DND-41 (cell line): Measurements from ENCODE around the gene ZNF281.

ENCODE experiments used
- ATAC-seq: fragments of 200-7000 bp; cut with Tn5 transposase; 3 replicates; pipeline ENCODE4 v1.9.1; 2021; ENCODE audit warnings: low read depth; ENCODE audit not compliant: insufficient read depth
- DNase-seq: peaks from one replicate; pipeline ENCODE4 v3.0.0-alpha.2; 2020
- H2AFZ ChIP-seq: 2 replicates; pipeline ENCODE4 v1.6.0; 2012; ENCODE audit warnings: low read depth, low read length
- H3K27ac ChIP-seq: 2 replicates; pipeline ENCODE4 v1.5.1; 2012; ENCODE audit warnings: low read length, inconsistent platforms
- H3K27me3 ChIP-seq: fragments of 200-600 bp; sonication (generic); 2 replicates; pipeline ENCODE4 v1.6.0; 2012; ENCODE audit warnings: low read length, mild to moderate bottlenecking, inconsistent platforms; ENCODE audit not compliant: insufficient read depth, poor library complexity
- H3K36me3 ChIP-seq: 2 replicates; pipeline ENCODE4 v1.5.1; 2012; ENCODE audit warnings: low read length, inconsistent platforms; ENCODE audit not compliant: insufficient read depth
- H3K4me1 ChIP-seq: 2 replicates; pipeline ENCODE4 v1.5.1; 2012; ENCODE audit warnings: mild to moderate bottlenecking, low read length; ENCODE audit not compliant: insufficient read depth
- H3K4me2 ChIP-seq: 2 replicates; pipeline ENCODE4 v1.6.0; 2012; ENCODE audit warnings: mild to moderate bottlenecking, moderate library complexity, low read length, inconsistent platforms; ENCODE audit not compliant: insufficient read depth
- H3K4me3 ChIP-seq, 2 experiments: fragments of 200-600 bp in 1 of 2; shearing (Covaris generic) in 1 of 2; 2 replicates each; pipeline ENCODE4 v1.5.1; 2012 to 2016; ENCODE audit warnings: inconsistent platforms in 2 of 2, low read length in 2 of 2, mild to moderate bottlenecking in 2 of 2, low read depth in 1 of 2, moderate library complexity in 1 of 2
- H3K79me2 ChIP-seq: 2 replicates; pipeline ENCODE4 v1.6.0; 2012; ENCODE audit warnings: low read length, inconsistent platforms; ENCODE audit not compliant: insufficient read depth
- H3K9ac ChIP-seq: 2 replicates; pipeline ENCODE4 v1.6.0; 2012; ENCODE audit warnings: low read depth, mild to moderate bottlenecking, inconsistent platforms, low read length, moderate library complexity
- H3K9me3 ChIP-seq: 2 replicates; pipeline ENCODE4 v1.5.1; 2012; ENCODE audit warnings: low read length, moderate library complexity, mild to moderate bottlenecking, inconsistent platforms; ENCODE audit not compliant: insufficient read depth, severe bottlenecking
- H4K20me1 ChIP-seq: 2 replicates; pipeline ENCODE4 v1.6.0; 2012; ENCODE audit warnings: low read length; ENCODE audit not compliant: insufficient read depth
- EZH2 ChIP-seq: IDR thresholded peaks from 3 replicates; pipeline ENCODE4 v1.6.1; 2012; ENCODE audit warnings: borderline replicate concordance, low read depth, mild to moderate bottlenecking, moderate library complexity, low read length, inconsistent platforms; ENCODE audit not compliant: severe bottlenecking
- TF ChIP-seq, protein P1 (sequence below): IDR thresholded peaks from 2 replicates; pipeline ENCODE4 v1.5.1; 2012; ENCODE audit warnings: borderline replicate concordance, low read length, moderate library complexity, mild to moderate bottlenecking; ENCODE audit not compliant: poor library complexity, severe bottlenecking; ENCODE audit errors: extremely low read depth

ZNF281 gene

DNA sequence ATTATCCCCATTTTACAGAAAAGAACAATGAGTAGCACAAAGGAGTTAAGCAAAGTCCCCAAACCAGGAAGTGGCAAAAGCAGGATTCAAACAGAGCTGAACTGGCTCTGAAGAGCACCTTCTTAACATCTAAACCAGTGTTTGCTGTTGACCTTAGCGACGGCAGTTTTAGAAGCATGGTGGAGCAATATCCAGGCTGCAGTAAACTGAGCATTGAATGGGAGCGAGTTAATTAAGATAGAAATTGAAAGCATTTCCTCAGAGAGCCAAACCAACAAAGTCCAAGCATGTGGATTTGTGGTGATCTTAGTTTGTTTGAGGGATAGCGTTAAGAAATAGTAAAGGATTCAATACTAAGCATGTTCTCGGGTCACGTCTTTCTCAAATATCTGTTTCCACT is 13.4 kb upstream of the ZNF281 start:
- no peak overlapping the region for H3K4me2 ChIP-seq
- H3K4me3 ChIP-seq: no peak overlapping the region
- no peak overlapping the region for H3K9ac ChIP-seq
- H3K4me1 ChIP-seq: no peaks in the 10 kb centered on the region
- TF ChIP-seq EZH2: no peak
- TF ChIP-seq, protein P1, sequence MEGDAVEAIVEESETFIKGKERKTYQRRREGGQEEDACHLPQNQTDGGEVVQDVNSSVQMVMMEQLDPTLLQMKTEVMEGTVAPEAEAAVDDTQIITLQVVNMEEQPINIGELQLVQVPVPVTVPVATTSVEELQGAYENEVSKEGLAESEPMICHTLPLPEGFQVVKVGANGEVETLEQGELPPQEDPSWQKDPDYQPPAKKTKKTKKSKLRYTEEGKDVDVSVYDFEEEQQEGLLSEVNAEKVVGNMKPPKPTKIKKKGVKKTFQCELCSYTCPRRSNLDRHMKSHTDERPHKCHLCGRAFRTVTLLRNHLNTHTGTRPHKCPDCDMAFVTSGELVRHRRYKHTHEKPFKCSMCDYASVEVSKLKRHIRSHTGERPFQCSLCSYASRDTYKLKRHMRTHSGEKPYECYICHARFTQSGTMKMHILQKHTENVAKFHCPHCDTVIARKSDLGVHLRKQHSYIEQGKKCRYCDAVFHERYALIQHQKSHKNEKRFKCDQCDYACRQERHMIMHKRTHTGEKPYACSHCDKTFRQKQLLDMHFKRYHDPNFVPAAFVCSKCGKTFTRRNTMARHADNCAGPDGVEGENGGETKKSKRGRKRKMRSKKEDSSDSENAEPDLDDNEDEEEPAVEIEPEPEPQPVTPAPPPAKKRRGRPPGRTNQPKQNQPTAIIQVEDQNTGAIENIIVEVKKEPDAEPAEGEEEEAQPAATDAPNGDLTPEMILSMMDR: no peak
- ATAC-seq (no peak), DNase-seq (no peak)
- no peaks in the 10 kb centered on the region for H3K27me3 ChIP-seq
- H3K36me3 ChIP-seq: no peaks in the 10 kb centered on the region
- no peaks in the 10 kb centered on the region for H4K20me1 ChIP-seq
- H3K27ac ChIP-seq: no peak overlapping the region
- H3K79me2 ChIP-seq: no peaks in the 10 kb centered on the region
- H3K9me3 ChIP-seq: no peaks in the 10 kb centered on the region
- no peak overlapping the region for H2AFZ ChIP-seq

DNA sequence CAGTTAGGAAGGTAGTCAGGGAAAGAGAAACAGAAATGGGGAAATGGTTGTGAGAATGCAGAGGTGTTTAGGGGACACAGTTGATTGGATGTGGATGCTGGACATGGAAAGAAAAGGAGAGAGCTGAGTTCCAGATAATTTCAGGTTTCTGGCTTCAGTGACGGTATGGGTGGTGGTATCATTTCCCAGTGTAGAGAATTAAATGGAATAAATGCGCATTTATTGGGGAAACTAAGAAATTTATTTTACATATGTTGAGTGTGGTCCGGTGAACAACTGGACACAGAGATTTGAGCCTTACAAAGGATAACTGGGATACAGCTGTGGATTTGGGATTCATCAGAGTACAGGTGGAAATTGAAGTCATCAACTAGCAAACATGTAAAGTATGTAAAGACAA is 12.4 kb upstream of the ZNF281 start:
- no peak for TF ChIP-seq EZH2
- TF ChIP-seq, protein P1: no peak

DNA sequence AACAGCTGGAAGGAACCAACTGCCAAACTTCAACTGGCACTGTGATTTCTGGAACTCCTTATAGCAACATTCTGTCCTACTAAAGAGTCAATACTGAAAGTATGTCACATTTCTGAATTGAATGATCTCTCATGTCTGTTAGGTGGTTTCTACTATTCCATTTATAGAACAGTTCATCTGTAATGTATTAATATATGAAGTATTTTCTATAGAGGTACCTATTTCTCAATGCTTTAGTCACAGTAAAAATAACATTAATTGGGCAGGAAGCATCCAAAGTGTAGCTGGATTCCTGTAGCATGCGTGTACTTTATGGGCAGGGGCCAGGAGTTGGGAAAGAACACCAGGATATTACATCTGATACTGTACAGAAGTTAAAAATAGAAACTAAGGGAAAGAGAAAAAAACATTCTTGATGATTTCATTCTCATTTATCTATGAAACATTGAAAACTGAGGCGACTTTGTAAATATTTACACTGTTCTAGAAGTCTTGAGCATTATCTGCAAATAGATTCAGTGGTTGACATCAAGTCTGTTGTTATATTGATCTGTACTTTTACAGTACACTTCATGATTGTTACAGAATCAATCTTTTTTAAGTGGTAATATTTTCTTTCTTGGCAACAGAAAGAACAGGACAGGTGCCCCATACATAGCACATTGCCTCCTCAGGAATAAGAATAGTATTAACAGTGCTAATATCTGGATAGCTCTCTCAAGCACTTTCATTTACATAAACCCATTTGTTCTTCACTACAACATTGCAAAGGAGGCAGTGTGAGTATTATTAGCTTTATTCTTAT is 6.2 kb upstream of the ZNF281 start:
- peaks cover 10% of the 10 kb centered on the region for H3K27me3 ChIP-seq
- TF ChIP-seq, protein P1: no peak
- no peak for TF ChIP-seq EZH2
- no peak overlapping the region for H3K27ac ChIP-seq
- no peaks in the 10 kb centered on the region for H3K36me3 ChIP-seq
- no peaks in the 10 kb centered on the region for H4K20me1 ChIP-seq
- ATAC-seq (no peak), DNase-seq (no peak)
- H3K4me2 ChIP-seq: no peak overlapping the region
- H3K79me2 ChIP-seq: no peaks in the 10 kb centered on the region
- no peak overlapping the region for H2AFZ ChIP-seq
- H3K4me1 ChIP-seq: peaks cover 1% of the 10 kb centered on the region; the same call in 1 of the 2 replicates
- no peaks in the 10 kb centered on the region for H3K9me3 ChIP-seq
- H3K4me3 ChIP-seq: no peak overlapping the region
- no peak overlapping the region for H3K9ac ChIP-seq

More for the DNA sequence above, 12.4 kb upstream of the ZNF281 start:
- Histone ChIP-seq H3K27ac (no peak overlapping the region), H3K9me3 (no peaks in the 10 kb centered on the region), H4K20me1 (no peaks in the 10 kb centered on the region), H3K36me3 (no peaks in the 10 kb centered on the region), H3K4me3 (no peak overlapping the region), H2AFZ (no peak overlapping the region), H3K27me3 (no peaks in the 10 kb centered on the region), H3K4me2 (no peak overlapping the region), H3K9ac (no peak overlapping the region), H3K79me2 (no peaks in the 10 kb centered on the region), H3K4me1 (no peaks in the 10 kb centered on the region)
- ATAC-seq: no peak
- no peak for DNase-seq

DNA sequence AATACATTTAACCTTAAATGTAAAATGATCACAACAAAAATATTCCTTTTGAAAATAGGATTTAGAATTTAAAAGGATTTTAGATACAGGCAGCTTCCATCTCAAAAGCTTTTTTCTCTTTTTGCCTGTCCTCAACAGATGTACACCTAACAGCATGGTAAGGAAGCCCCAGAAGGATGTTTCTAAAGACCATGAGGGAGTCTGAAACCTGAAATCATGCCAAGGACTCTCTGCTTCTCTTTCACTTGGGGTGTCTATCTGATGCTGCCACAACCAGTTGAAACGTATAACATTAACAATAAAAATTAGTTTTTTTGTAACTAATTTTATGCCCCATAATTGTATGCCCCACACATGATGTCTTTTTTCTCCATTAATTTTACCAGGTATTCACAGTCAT is 5.4 kb upstream of the ZNF281 start:
- peaks cover 9% of the 10 kb centered on the region for H3K4me1 ChIP-seq
- no peaks in the 10 kb centered on the region for H3K79me2 ChIP-seq
- H4K20me1 ChIP-seq: no peaks in the 10 kb centered on the region
- no peak overlapping the region for H2AFZ ChIP-seq
- TF ChIP-seq, protein P1: no peak
- TF ChIP-seq EZH2: no peak
- H3K9me3 ChIP-seq: no peaks in the 10 kb centered on the region
- no peak overlapping the region for H3K4me2 ChIP-seq
- DNase-seq (no peak), ATAC-seq (no peak)
- no peak overlapping the region for H3K27ac ChIP-seq
- H3K27me3 ChIP-seq: peaks cover 10% of the 10 kb centered on the region
- H3K4me3 ChIP-seq: no peak overlapping the region
- no peak overlapping the region for H3K9ac ChIP-seq
- no peaks in the 10 kb centered on the region for H3K36me3 ChIP-seq
